ENCODE results near the gene MARCHF6.
"Not testable (repeated sequence)": the region's sequence is repeated elsewhere in the genome, so short reads cannot be mapped to it uniquely, and the experiment has no call there.

Gene MARCHF6

DNA sequence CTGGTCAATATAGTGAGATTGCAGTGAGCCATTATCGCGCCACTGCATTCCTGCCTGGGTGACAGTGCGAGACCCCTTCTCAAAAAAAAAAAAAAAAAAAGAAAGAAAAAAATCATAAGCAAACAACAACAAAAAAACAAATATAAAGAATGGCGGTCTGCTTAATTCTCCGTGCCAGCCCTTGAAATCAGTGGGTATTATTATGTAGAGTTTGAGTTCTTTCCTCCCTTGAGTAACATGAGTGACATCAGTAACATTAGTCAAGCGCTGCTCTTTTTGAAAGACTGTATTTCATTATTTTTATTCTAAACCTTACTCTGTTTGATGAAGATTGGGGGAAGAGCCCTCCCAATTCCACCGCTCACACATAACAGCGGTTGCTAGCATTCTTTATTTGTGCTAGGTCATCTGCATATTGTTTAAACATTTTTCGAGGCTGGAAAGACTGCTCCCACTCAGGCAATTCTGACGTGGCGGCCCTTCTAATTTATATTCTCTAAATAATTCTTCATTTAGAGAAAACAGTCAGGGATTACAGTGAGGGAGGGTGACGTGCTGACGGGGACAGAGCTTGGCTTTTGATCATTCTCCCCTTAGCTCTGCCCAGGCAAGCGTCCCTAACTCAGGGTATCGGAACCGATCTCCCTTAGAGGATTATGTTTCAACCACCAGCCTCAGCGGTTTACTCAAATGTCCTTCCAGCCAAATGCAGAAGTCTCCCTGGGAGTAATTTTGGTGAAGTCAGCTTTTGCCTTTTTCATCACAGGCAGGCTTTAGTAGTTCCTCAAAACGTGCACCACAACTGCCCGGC is 860 bp upstream of the MARCHF6 start:
- peak in 1 of 5 experiments; percentile 26 for DNase-seq

DNA sequence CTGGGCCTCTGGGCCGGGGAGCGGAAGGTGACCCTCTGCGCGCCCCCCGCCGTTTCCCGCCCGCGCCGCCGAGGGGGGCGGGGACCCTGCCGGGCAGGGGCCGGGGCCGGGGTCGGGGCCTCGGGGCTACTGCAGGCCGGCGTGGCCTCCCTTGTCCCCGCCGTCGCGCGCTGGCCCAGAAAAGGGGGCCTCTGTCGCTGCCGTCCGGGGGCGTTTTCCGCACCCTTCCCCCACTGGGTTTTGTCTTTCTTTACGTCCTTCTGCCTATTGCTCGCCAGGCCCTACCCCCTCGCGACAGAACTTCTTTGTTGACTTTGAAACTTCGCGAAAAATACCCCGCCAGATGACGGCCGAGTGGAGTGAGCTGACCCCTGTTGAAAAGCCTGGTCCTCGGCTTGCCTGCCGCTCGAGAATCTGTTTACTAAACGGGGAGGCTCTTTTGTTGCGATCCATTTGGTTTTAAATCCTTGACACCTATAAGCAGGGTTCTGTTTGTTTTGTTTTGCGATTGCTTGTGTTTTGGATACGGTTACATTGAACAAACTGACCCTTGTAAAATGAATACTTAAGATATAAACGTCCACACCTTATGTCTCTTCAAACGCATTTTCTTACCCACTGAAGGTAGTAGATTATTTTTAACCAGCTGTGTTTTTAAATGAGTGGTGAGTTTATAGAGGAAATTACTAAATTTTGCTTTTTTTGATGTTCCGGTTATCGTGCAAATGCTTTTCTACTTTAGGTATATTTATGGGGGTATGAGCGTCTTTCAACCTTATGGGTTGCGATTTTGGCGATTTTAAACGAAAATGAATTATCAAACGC is 765 bp downstream of the MARCHF6 start:
- DNase-seq: peak in 4 of 5 experiments; percentile 19 to 57 (median 28)

DNA sequence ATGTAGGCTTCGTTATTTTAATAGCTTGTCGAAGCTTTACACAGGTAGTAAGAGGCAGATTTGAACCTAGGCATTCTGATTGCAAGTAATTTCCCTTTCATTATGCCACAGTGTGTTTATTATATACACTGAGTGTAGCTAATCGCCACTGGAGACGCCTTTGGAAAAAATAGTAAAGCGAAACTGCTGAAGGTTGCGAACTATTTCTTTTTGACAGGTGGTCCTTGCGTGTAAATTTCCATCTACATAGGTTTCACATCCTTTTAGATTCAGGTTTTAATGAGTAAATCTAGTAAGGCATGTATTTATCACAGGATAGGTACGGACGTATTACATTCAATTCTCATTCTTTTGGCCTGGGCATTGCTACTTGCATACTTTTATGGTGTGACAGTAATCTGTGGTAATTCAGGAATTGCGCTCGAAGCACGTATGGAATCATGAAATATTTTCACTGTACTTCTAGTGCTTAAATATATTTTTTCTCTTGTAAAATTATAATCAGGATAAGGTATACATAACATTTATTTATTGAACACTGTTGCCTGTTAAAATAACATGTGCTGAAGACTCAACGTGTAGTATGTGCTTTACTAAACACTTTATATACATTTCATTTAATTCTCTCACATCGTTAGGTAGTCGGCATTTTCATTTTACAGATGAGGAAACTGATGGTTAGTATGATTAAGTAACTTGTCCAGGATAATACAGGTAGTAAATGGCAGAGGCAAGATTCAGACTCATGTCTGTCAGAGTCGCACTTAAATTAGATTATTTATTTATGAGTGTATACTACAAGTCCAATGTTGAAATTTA is 1.8 kb downstream of the MARCHF6 start:
- peak in 1 of 5 experiments; percentile 64 for DNase-seq

DNA sequence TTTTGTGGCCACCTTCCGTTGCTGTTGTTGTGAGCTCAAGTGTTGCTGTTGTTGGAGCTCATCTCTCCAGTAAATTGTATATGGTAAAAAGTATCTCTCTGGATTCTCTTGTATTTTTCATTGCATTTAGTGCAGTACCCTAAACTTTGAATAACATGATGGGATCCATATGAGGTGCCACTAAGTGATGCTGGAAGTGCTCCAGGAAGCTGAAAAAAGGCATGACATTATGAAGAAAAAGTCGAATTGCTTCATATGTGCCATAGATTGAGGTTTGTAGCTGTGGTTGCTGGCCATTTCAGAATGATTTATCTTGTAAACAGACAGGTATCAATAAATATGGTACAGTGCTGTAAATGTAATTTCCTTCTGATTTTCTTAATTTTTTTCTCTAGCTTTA is 5.5 kb downstream of the MARCHF6 start:
- DNase-seq: no peak

DNA sequence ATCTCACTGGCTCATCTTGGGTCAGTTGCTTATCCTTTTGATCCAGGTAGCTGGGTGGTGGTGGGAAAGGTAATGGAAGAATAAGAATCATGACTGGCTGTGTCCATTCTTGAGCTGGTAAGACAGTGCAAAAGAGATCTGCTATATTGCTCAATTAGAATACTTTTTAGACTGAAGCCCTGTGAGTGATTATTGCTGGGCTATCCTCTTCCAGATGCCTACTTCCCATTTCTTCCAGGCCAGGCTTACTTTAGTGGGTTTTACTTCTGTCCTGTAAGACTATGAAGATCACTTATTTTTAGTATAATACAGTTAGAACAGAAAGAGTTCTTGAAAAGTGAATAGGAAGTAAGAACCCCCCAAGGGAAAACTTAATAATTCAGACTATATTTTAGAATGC is 7.2 kb downstream of the MARCHF6 start:
- no peak for DNase-seq

DNA sequence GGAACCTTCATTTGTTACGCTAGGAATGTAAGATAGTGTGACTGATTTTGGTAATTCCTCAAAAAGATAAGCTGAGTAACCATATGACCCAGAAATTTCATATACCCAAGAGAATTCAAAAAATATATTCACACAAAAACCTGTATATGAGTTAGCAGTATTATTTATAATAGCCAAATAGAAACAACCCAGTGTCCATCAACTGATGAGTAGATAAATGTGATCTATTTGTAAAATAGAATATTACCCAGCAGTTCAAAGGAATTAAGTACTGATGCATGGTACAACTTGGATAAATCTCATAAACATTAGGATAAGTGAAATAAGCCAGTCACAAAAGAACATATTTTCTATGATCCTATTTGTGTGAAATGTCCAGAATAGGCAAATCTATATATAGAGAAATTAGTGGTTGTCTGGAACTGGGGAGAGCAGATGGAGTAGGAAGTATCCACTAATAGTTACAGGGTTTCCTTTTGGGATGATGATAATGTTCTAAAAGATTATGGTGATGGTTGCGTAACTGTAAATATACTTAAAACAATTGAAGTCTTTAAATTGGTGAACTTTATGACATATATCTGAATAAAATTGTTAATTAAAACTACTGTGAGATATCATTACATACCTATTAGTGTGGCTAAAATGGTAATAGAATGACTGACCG is 10.2 kb downstream of the MARCHF6 start:
- no peak for DNase-seq

DNA sequence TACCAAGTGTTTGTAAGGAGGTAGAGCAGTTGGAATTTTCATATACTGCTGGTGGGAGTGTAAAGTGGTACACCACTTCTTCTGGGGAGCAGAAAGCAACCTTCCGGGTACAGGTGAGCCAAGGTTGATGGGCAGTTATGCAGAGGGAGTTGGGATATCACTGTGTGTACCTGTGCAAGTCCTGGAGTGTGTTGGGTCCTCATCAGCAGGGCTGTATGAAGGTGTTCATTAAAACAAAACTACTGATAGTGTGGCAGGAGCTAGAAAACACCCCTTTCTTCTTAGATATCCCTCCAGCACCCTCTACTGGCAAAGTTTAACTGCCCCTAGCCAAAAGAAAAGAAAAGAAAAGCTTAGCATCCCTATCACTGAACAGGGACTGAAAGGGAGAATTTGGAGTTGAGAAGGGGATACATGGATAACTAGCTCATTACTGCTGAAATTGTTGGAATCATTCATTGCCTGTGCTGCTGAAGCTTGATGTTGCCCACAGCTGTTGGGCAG is 10.7 kb downstream of the MARCHF6 start:
- peak in 1 of 5 experiments; percentile 25 for DNase-seq

DNA sequence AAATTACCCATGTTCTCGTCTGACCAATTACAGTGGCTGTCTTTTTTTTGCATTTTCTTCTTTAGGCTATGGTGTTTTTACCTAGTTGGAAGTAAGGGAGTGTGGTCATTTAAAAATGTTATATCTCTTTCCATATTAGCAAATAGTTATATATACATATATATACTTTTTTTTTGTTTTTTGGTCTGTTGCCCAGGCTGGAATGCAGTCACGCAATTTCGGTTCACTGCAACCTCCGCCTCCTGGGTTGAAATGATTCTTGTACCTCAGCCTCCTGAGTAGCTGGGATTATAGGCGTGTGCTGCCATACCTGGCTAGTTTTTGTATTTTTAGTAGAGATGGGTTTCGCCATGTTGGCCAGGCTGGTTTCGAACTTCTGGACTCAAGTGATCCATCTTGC is 12.3 kb downstream of the MARCHF6 start:
- DNase-seq: no peak

DNA sequence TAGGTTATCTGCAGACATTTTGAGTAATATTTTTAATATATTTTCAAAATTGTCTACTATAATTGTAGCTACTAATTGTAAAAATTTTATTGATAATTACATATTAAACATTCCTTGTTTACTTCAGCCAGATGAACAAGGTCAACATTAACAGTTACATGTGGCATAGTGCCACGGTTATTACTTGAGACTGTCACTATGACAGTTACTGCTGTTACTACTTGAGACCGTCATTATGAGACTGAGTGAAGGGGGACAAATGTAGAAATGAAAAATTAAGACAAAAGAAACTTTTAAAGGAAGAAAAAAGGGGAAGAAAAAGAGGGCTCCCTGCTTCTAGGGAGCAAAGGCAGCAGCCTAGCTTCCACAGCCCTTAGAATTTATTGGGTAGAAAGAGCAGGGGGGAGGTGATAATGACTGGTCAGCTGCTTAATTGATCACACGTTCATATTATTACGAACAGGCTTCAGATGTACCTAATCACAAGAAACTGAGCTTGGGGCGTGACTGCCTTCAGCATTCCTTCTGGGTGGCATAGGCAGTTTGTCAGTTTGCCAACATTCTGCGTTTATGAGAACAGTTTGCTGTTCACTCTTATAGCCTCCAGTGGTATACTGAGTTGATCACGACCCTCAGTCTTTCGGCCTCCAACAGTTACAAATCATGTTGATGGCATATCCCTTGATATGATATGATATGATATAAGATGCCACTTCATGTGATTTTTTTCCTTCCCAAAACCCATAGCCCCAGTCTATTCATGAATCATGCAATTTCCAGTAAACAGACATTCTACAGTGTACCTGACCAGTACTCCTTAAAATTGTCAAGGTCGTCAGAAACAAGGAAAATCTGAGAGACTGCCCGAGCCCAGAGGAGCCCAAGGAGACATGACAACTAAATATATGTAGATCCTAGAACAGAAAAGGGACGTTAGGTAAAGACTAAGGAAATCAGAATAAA is 13.1 kb downstream of the MARCHF6 start:
- DNase-seq: no peak

DNA sequence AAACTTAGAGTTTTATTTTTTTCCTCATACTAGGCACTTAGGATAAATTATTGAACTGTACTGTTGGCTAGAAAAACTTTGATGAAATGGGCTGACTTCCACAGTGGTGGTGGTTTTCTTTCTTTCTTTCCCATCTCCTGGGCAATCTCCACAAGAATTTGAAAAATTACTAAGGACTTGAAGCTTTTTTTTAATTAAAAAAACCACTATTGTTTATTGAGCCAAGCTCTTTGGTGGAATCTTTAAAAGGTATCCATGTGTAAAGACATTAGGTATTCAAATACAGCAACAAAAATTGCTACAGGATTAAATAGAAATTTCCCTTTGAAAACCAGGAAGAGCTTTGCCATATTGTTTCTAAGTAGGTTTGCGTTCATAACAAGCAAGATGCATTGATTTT is 14.1 kb downstream of the MARCHF6 start:
- DNase-seq: no peak

DNA sequence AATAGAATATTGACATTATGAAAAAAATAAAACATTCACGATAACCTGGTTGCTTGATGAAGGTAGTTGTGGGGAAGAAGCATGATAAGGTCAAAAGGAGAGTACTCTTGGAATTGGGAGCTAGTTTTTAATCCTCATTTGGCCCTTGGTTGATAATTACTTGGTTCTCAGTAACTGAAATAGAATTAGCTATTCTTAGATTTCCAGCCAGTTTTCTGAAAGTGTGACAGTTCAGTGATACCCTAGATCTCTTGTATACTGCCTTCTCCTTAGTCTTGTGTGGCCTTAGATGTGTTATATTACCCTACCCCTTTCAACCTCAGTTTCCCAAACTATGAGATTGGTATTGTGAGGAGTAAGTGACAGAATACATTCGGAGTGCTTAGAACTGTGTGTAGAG is 17.4 kb downstream of the MARCHF6 start:
- DNase-seq: no peak

DNA sequence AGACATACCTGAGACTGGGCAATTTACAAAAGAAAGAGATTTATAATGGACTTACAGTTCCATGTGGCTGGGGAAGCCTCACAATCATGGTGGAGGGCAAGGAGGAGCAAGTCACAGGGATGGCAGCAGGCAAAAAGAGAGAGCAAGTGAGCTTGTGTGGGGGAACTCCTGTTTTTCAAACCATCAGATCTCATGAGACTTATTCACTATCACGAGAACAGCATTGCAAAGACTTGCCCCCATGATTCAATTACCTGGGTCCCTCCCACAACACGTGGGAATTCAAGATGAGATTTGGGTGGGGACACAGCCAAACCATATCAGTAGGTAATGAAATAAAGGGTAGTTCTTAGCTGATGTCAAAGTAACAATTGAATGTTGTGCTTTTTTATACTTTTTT is 17.9 kb downstream of the MARCHF6 start:
- DNase-seq: not testable (repeated sequence)

DNA sequence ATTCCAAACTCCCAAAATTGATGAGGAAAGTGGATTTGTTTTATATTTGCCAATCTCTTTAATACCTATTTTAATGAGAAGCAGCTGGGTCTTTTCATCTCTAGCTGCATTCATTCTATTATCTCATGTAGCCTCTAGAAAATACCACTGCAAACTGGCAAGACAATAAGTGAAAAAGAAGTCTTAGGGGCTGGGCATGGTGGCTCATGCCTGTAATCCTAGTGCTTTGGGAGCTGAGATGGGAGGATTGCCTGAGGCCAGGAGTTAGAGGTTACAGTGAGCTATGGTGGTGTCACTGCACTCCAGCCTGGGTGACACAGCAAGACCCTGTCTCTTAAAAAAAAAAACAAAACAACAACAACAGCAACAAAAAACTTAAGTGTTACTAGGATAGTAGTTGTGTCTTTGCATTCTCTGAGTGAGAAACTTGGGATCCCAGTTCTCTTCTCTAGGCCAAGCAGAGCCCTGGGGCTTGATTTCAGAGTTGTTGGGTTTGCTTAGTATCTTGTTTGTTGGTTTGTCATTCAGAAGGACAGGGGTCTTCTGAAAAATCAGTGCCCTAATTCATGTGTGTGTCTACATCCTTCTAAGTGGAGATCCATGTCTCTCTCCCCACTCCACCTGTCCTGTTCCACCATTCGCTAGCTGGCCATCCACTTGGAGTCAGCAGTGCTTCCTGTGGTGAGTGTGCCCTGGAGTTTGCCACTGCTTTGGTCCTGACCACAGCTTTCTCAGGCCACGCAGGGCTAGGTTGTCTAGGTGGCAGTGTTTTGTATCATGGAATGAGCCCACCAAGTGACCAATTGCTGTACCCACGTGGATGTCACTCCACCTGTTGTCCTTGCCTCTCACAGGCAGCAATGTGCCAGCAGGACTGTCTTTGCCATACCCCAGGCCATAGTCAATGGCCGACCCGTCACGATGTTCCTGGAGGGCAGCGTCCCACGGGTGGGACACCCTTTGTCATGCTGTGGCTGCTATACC is 19.5 kb downstream of the MARCHF6 start:
- DNase-seq: no peak

DNA sequence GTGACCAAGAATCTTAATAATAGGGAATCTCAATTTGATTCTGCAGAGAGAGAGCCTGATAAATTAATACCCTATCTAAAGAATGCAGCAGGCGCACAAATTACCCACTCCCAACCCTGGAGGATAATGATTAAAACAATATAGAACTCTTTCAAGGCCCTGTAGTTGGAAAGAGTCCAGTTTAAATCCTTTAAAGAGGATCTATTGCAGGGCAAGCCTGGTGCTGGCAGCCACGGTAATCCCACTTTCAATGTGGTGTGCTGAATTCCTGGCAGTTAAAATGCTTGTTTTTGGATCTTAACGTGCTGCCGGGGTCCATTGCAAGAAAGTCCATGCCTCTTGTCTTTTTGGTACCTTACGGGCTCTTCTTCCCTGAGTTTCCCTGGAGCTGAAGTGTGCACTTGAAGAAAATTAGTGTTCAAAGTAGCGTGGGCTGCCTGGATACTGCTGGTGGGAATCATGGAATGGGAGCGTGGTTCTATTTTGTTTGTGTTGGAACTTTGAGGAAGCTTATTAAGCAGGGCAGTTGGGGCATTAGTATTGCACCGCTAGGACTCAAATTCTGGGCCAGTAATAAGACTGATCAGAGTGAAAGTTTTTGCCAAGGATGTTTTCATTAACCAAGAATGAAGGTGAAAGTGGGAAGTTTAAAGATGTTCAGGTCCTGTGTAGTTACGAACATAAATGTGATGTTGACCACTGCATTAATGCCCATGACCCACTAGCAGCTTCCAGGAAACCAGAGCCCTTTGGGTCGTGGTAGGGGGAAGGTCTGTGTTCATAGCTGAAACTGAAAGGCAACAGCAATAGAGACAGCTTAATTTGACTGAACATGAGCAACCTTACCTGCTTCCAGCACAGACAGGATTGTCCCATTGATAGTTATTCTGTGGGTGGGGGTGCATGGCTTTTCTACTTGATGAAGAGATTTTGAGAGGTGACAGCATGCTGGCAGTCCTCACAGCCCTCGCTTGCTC is 20.8 kb downstream of the MARCHF6 start:
- no peak for DNase-seq

DNA sequence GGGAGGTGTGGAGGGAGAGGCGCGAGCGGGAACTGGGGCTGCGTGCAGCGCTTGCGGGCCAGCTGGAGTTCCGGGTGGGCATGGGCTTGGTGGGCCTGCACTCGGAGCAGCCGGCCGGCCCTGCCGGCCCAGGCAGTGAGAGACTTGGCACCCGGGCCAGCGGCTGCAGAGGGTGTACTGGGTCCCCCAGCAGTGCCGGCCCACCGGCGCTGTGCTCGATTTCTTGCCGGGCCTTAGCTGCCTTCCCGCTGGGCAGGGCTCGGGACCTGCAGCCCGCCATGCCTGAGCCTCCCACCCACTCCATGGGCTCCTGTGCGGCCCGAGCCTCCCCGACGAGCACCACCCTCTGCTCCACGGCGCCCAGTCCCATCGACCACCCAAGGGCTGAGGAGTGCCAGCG is 21.7 kb downstream of the MARCHF6 start:
- not testable (repeated sequence) for DNase-seq

DNA sequence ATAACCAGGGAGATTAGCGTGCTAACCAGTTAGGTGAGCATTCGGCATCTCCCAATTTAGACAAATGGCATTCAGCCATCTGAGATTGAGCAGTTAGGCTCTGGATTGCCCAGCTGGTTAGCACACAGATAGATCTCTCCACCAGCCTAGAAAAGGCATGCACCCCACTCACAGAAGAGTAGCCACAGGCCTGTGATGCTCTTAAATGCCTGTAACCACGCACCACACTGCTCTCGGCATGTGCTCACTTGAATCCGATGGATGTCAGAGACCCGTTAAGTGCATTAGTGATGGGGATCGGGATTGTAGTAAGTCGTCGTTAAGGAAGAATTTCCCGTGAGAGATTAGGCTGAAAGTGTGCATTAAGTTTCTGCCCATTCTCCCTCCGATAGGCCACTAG is 23.0 kb downstream of the MARCHF6 start:
- no peak for DNase-seq

DNA sequence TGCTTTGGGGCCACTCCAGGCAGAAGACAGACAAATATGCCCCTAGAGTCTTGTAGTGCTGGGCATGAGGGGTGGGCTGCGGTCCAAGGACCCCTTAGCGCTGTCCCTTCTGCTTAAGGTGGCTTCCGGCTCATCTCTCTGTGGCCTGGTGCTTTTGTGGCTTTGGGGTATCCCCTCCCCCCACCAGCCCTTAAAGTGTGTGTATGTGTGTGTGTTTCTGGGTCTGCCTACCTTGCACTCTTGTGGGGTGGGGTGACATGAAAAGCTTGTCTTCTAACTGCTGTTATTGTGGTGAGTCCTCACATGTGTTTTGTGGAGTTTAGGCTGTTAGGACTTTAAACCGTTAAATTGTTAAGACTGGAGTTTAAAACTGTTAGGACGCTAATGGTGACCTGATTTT is 23.6 kb downstream of the MARCHF6 start:
- peak in 1 of 5 experiments; percentile 23 for DNase-seq

DNA sequence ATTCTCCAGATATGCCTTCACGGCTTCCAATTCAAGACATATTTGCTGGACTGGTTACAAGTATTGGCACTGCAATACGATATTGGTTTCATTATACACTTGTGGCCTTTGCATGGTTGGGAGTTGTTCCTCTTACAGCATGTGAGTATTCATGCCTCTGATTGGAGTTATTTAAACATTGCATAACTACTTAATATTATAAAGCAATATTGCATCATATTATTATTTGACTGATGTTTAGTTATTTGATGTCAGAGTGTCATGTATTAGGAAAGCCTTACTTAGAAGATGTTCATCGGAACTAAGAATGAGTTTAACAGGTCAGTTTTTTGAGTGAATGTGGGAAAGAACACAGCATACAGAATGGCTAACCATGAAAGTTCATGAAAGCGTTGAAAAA is 28.3 kb downstream of the MARCHF6 start:
- no peak for DNase-seq

DNA sequence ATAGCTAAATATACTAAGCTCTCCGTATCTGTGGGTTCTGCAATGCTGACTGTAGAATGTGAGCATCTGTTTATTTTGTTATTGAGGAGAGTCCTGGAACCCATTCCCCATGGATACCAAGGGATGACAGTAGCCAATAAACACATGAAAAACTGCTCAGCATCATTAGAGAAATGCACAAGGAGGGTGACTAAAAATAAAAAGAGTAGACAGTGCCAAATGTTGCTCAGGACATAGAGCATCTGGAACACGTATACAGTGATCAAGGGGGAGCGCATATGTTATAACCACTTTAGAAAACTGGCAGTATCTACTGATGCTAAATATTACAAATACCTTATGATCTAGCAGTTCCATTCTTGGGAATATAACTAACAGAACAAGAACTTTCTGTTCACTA is 31.0 kb downstream of the MARCHF6 start:
- DNase-seq: no peak

Data from T-helper 2 cell (primary cell).